Measurements from ENCODE around the gene ACAD8. TPM values are rescaled to one million over a fixed set of nuclear protein-coding genes. Genes with fewer than 3 reads are reported as not detected.

The ACAD8 gene
- total RNA-seq, 1 experiment from 2014 or later: 34.8 TPM

- TF ChIP-seq EZH2 (IDR thresholded peaks at IDR 0.05; ENCODE audit: borderline replicate concordance, low read depth, low read length, poor library complexity, severe bottlenecking) (no peak), CTCF (conservative IDR thresholded peaks at IDR 0.05; ENCODE audit: low read depth, low read length) (no peak)
- no peak overlapping the region for H3K4me3 ChIP-seq (ENCODE audit: low read depth, low read length, poor library complexity, severe bottlenecking)
- BruUV-seq (replicated peaks): no TSS peak
- no peaks in the 10 kb centered on the region for H3K9me3 ChIP-seq (ENCODE audit: low read depth, low read length, poor library complexity, severe bottlenecking)
- DNase-seq (ENCODE audit: low spot score): no peak
- H3K36me3 ChIP-seq (ENCODE audit: insufficient read depth, low read length, poor library complexity, severe bottlenecking): peaks cover 30% of the 10 kb centered on the region
- intact Hi-C loops (cut with micrococcal nuclease; ENCODE audit: unreplicated experiment): no loop called here
- no peaks in the 10 kb centered on the region for H3K4me1 ChIP-seq (ENCODE audit: insufficient read depth, low read length, poor library complexity, severe bottlenecking)
- H3K27ac ChIP-seq (ENCODE audit: low read depth, low read length, poor library complexity, severe bottlenecking): no peak overlapping the region
- CTCF ChIA-PET: no interaction called here
- POLR2A ChIA-PET (ENCODE audit: low non-redundant PET): no interaction called here
- no peaks in the 10 kb centered on the region for H3K27me3 ChIP-seq (replicated peaks; ENCODE audit: insufficient read depth, low read depth, low read length, poor library complexity)
These were observed 12.8 kb upstream of the ACAD8 start for GRCh38 chr11:134240592-134240991.

DNA sequence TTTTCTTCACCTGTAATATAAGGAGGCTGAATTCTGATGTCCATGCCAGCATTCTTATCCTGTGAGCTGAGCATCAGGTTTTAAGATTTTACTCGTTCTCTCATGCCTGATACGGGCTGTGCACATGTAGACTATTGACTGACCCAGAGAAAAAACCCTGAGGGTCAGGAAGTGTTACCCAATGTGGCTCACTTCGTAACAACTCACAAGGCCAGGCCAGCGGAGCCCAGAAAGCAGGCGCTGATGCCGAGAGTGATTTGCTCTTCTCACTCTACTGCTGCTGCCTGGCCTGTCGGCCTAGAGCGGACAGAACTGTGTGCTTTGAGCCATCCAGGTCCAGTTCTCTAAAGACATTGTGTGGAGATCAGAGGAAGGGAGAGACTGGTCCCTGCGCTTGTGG, 11.0 kb upstream of the ACAD8 start:
- POLR2A ChIA-PET (ENCODE audit: low non-redundant PET): no interaction called here
- no peak for DNase-seq (ENCODE audit: low spot score)
- Histone ChIP-seq H3K4me1 (ENCODE audit: insufficient read depth, low read length, poor library complexity, severe bottlenecking) (no peaks in the 10 kb centered on the region), H3K9me3 (ENCODE audit: low read depth, low read length, poor library complexity, severe bottlenecking) (no peaks in the 10 kb centered on the region), H3K27ac (ENCODE audit: low read depth, low read length, poor library complexity, severe bottlenecking) (no peak overlapping the region), H3K4me3 (ENCODE audit: low read depth, low read length, poor library complexity, severe bottlenecking) (no peak overlapping the region), H3K27me3 (replicated peaks; ENCODE audit: insufficient read depth, low read depth, low read length, poor library complexity) (no peaks in the 10 kb centered on the region), H3K36me3 (ENCODE audit: insufficient read depth, low read length, poor library complexity, severe bottlenecking) (peaks cover 33% of the 10 kb centered on the region)
- CTCF ChIA-PET: no interaction called here
- BruUV-seq (replicated peaks): no TSS peak
- no peak for TF ChIP-seq EZH2 (IDR thresholded peaks at IDR 0.05; ENCODE audit: borderline replicate concordance, low read depth, low read length, poor library complexity, severe bottlenecking)
- TF ChIP-seq CTCF (conservative IDR thresholded peaks at IDR 0.05; ENCODE audit: low read depth, low read length): no peak
- intact Hi-C loops (cut with micrococcal nuclease; ENCODE audit: unreplicated experiment): no loop called here

DNA sequence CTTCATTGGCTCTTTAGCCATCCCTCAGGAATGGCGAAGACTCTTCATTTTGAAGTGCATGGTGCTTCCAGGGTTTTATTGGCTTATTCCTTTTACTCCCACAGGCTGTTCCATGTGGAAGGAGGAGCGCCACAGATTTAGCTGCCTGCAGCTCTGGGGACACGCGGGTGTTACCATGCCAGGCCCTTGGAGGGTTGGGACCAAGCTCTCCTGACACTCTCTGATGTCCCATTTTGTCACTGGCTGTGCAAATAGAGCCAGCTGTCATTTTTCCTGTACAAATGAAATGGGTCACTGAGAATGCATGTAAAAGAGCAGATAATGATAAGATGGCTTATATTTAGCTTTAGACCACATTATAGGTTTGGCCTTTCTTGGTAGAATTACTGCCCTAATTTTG, 9.5 kb upstream of the ACAD8 start:
- intact Hi-C loops (cut with micrococcal nuclease; ENCODE audit: unreplicated experiment): no loop called here
- BruUV-seq (replicated peaks): no TSS peak
- Histone ChIP-seq H3K27ac (ENCODE audit: low read depth, low read length, poor library complexity, severe bottlenecking) (no peak overlapping the region), H3K4me1 (ENCODE audit: insufficient read depth, low read length, poor library complexity, severe bottlenecking) (no peaks in the 10 kb centered on the region), H3K4me3 (ENCODE audit: low read depth, low read length, poor library complexity, severe bottlenecking) (no peak overlapping the region), H3K27me3 (replicated peaks; ENCODE audit: insufficient read depth, low read depth, low read length, poor library complexity) (no peaks in the 10 kb centered on the region), H3K9me3 (ENCODE audit: low read depth, low read length, poor library complexity, severe bottlenecking) (no peaks in the 10 kb centered on the region), H3K36me3 (ENCODE audit: insufficient read depth, low read length, poor library complexity, severe bottlenecking) (peaks cover 48% of the 10 kb centered on the region)
- no peak for DNase-seq (ENCODE audit: low spot score)
- POLR2A ChIA-PET (ENCODE audit: low non-redundant PET): no interaction called here
- TF ChIP-seq EZH2 (IDR thresholded peaks at IDR 0.05; ENCODE audit: borderline replicate concordance, low read depth, low read length, poor library complexity, severe bottlenecking) (no peak), CTCF (conservative IDR thresholded peaks at IDR 0.05; ENCODE audit: low read depth, low read length) (no peak)
- CTCF ChIA-PET: interaction anchor here (0.6 kb wide), 1 partner anchor 317 kb away, joined by 4 read pairs; no protein-coding TSS in a partner anchor

All from A673 (cell line).